AG04449 (cell line): ENCODE data around the gene NOC2L.

Experiments
- CTCF ChIA-PET: fragments of 350-600 bp; formaldehyde crosslinking; extraction: SDS; loops from one replicate; lab custom pipeline; 2021; ENCODE audit warnings: antibody characterized with exemption; lab: Yijun Ruan, JAX
- POLR2A ChIA-PET: fragments of 400-600, 350-600 bp; formaldehyde crosslinking; extraction: SDS; loops from one replicate; lab custom pipeline; 2020; ENCODE audit warnings: antibody characterized with exemption, inconsistent platforms; lab: Yijun Ruan, JAX
- DNase-seq: peaks from one replicate; pipeline ENCODE4 v3.0.0-alpha.2; 2010; ENCODE audit warnings: low read depth, low spot score
- H3K4me3 ChIP-seq: 2 replicates; pipeline ENCODE4 v1.5.1; 2011; ENCODE audit warnings: low read depth, mild to moderate bottlenecking, control low read depth, low read length
- TF ChIP-seq, protein P1 (sequence below): IDR thresholded peaks from one replicate; pipeline ENCODE4 v1.5.1; 2011; ENCODE audit warnings: mild to moderate bottlenecking, moderate library complexity, low read length, control low read depth, inconsistent platforms; ENCODE audit not compliant: insufficient read depth; ENCODE audit errors: missing control alignments

NOC2L gene

DNA sequence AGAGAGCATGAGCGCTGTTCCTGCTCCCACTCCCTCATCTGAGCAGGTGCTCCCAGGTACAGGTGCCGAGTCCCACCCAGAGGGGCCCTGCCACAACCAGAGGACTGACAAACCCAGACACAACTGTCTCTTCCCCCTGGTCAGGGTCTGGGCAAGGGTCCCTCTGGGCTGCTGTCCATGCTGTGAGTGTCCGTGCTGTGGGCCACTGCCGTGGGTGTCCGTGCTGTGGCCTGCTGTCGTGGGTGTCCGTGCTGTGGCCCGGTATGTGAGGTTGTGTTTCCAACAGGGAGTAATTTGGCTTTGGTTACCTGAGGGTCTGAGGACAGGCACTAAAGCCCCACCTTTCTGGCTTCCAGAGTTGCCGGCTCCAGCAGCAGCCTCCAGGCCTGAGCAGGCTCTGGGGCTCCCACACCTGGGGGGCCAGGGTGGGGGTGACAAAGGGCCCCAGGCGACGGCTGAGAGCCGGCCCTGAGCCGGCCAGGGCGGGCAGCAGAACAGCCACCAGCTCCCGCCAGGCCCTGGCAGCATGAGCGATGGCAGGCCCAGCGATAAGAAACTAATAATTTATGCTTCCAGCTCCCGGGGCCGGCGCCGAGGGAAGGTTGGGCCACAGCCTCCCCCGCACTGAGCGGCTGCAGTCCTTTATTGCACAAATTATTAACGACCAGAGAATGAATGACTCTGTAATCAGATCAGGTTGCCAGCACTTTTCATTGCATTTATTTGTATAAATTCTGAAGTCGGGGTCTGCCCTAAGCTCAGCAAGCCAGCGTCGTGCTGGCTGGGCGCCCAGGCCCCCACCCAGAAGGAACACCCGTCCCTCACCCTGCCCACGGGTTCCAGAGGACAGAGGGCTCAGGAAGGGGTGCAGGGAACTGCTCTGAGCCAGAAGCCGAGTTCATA lies 42.6 kb downstream of the NOC2L start:
- TF ChIP-seq, protein P1, sequence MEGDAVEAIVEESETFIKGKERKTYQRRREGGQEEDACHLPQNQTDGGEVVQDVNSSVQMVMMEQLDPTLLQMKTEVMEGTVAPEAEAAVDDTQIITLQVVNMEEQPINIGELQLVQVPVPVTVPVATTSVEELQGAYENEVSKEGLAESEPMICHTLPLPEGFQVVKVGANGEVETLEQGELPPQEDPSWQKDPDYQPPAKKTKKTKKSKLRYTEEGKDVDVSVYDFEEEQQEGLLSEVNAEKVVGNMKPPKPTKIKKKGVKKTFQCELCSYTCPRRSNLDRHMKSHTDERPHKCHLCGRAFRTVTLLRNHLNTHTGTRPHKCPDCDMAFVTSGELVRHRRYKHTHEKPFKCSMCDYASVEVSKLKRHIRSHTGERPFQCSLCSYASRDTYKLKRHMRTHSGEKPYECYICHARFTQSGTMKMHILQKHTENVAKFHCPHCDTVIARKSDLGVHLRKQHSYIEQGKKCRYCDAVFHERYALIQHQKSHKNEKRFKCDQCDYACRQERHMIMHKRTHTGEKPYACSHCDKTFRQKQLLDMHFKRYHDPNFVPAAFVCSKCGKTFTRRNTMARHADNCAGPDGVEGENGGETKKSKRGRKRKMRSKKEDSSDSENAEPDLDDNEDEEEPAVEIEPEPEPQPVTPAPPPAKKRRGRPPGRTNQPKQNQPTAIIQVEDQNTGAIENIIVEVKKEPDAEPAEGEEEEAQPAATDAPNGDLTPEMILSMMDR = no peak
- no peak overlapping the region for H3K4me3 ChIP-seq
- DNase-seq = no peak
- CTCF ChIA-PET = interaction anchor here (0.7 to 2.0 kb wide), 3 partner anchors 11 to 86 kb away, joined by 3 to 10 read pairs (median 3); no protein-coding TSS in a partner anchor
- POLR2A ChIA-PET = no interaction called here

DNA sequence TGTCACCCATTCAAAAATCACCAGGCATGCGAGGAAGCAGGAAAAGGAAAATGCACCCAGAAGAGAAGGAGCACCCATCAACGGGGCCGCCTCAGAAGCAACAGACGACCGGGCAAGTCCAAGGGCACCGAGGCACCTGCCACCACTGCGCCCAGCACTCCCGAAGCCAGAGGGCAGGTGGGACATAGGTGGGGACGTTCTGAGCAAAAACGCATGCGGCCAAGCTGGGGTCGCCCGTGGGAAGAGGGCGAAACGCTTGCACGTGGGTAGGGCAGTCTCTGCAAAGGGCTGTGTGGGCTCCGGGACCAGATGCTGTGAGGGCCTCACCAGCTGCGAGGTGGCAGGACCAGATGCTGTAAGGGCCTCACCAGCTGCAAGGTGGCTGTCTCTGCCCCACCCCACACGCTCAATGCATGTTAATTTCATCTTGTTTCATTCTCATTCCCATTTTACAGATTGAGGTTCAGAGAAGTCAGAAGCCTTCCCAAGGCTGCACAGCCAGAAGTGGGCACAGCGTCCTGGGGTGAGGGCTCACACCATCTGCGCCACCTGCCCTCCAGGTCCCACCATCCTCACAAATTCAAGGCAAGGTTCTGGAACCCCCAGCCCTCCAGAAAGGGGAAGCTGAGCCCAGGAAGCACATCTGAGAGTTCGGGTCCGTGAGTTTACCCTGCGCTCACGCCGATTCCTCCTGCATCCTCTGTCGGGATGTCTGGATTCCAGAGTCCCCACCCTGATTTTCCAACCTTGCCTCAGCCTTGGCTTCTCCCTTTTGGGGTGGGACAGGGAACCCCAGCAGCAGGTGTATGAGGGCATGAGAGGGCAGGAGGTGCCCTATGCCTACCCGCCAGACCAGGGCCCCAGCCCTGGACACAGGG lies 43.5 kb downstream of the NOC2L start:
- ChIA-PET CTCF (interaction anchor here (0.9 to 2.4 kb wide), 2 partner anchors 10 to 15 kb away, joined by 3 to 19 read pairs; no protein-coding TSS in a partner anchor), POLR2A (no interaction called here)
- no peak overlapping the region for H3K4me3 ChIP-seq
- TF ChIP-seq, protein P1 = no peak
- no peak for DNase-seq

DNA sequence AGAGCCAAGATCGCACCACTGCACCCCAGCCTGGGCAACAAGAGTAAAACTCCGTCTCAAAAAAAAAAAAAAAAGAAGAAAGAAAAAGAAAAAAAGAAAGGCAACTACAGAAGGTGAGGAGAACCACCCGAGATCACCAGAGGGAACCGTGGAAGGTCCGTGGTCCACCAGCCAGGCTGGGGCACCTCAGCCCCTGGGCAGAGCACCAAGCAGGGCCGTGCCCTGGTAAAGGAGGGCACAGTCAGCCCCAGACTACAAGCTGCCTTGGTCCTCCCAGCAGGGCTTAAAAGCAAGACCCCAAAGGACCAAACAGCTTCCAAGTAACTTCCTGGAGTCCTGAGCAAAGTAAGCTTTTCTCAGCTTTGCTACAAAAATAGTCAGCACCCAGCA lies 44.2 kb downstream of the NOC2L start:
- TF ChIP-seq, protein P1 = no peak
- ChIA-PET CTCF (interaction anchor here (0.8 to 2.4 kb wide), 3 partner anchors 8 to 16 kb away, joined by 3 to 19 read pairs (median 4); no protein-coding TSS in a partner anchor), POLR2A (no interaction called here)
- DNase-seq = no peak
- no peak overlapping the region for H3K4me3 ChIP-seq

DNA sequence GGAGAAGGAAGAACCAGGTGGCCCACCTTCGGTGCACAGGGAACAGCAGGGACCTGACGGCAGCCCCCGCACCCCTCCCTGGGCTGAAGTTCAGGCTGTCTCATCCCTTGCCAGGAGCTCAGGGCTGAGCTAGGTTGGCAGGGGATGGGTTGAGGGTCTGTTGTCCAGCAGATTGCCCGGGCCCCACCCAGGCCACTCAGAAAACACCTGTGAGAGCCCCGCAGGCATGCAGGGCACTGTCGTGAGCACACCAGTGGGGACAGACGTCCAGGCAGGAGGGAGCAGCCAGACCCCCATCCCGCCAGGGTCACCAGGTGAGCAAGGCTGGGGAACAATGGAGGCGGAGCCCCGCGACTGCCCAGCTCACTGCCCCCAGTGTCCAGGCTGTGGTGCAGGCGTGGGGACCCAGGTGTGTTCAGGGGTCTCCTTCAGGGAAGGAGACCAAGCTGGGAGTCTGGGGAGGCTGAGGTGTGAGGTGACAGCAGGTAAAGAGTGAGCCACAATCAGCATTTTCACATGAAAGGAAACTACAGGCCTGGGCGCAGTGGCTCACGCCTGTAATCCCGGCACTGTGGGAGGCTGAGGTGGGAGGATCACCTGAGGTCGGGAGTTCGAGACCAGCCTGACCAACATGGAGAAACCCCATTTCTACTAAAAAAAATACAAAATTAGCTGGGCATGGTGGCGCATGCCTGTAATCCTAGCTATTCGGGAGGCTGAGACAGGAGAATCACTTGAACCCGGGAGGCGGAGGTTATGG lies 44.7 kb downstream of the NOC2L start:
- DNase-seq = no peak
- TF ChIP-seq, protein P1 = no peak
- ChIA-PET CTCF (interaction anchor here (0.8 to 2.4 kb wide), 3 partner anchors 9 to 17 kb away, joined by 3 to 19 read pairs (median 4); no protein-coding TSS in a partner anchor), POLR2A (no interaction called here)
- no peak overlapping the region for H3K4me3 ChIP-seq

DNA sequence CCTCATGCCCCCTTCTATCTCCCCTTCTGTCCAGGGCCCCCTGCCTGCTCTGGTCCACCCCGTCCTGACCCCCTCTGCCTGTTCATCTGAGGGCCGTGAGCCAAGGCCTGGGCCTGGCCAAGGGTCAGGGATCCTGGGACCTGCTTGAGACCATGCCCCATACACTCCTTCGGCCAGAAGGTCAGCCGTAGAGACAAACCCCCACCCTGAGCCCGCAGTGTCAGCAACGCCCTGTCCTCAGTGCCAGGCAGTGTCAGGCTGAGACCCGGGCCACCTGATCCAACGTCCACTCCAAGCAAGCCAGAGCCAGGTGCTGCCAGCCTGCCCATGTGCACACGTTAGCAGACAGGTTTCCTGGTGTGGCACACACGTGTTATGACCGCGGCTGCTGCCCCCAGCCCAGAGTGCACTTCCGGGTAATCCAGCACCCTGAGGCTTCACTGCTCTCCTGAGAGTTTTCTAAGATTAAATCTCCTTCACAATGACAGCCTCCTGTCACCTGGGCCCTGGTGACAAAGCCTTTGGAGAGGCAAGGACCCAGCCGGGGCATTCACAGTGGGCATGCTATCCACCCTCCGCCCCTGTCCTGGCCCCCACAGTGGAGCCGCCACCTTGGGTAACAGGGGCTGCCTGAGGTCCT lies 45.4 kb downstream of the NOC2L start:
- ChIA-PET POLR2A (no interaction called here), CTCF (interaction anchor here (0.8 to 2.4 kb wide), 4 partner anchors 8 to 13 kb away, joined by 4 to 19 read pairs (median 8); no protein-coding TSS in a partner anchor)
- DNase-seq = no peak
- no peak overlapping the region for H3K4me3 ChIP-seq
- TF ChIP-seq, protein P1 = no peak
